ENCODE results near the gene ATP1A2.

GRCh38 chr1:160107512-160107911, 8.0 kb upstream of the ATP1A2 start:
- no peak for TF ChIP-seq ZNF558 (tag by site-specific recombination; IDR thresholded peaks at IDR 0.05)
- no peak for TF ChIP-seq CTCF (tag by site-specific recombination; IDR thresholded peaks at IDR 0.05)
- TF ChIP-seq ZNF23 (tag by site-specific recombination; IDR thresholded peaks at IDR 0.05; ENCODE audit: borderline replicate concordance), result no peak
- no peak for TF ChIP-seq ZNF596 (tag by site-specific recombination; IDR thresholded peaks at IDR 0.05)
- no peak for TF ChIP-seq ZNF302 (tag by site-specific recombination; IDR thresholded peaks at IDR 0.05; ENCODE audit: low read depth)
- no peak for TF ChIP-seq ZNF549 (tag by site-specific recombination; IDR thresholded peaks at IDR 0.05)
- TF ChIP-seq ZNF184 (tag by site-specific recombination; IDR thresholded peaks at IDR 0.05), result no peak
- TF ChIP-seq MYNN (tag by site-specific recombination; IDR thresholded peaks at IDR 0.05; ENCODE audit: borderline replicate concordance), result no peak
- no peak for TF ChIP-seq YY1 (tag by site-specific recombination; IDR thresholded peaks at IDR 0.05)
- no peak for TF ChIP-seq TCF7L2 (IDR thresholded peaks at IDR 0.05; ENCODE audit: borderline replicate concordance, low read depth, low read length)
- TF ChIP-seq ZNF518A (tag by site-specific recombination; conservative IDR thresholded peaks at IDR 0.05; ENCODE audit: low read depth), result no peak
- no peak for TF ChIP-seq SP3 (tag by site-specific recombination; IDR thresholded peaks at IDR 0.05)
- TF ChIP-seq ZNF274 (IDR thresholded peaks at IDR 0.05; ENCODE audit: low read length), result no peak
- no peak for TF ChIP-seq ZNF274 (tag by site-specific recombination; IDR thresholded peaks at IDR 0.05; ENCODE audit: borderline replicate concordance)
- no peak for TF ChIP-seq ZNF843 (tag by site-specific recombination; IDR thresholded peaks at IDR 0.05)

All from HEK293 (cell line).